ENCODE data around the gene TMEM135.

Gene TMEM135

GRCh38 chr11:87324817-87325489 is 287.2 kb downstream of the TMEM135 start:
- no peaks in the 10 kb centered on the region for H3K9me3 ChIP-seq (ENCODE audit: control insufficient read depth, insufficient read depth, low read length)
- 0 out of 2 replicates have a peak, but pooled peaks cover 6% of the 10 kb centered on the region for H3K36me3 ChIP-seq (ENCODE audit: control insufficient read depth, insufficient read depth, low read length)
- no peak overlapping the region for H3K9ac ChIP-seq (ENCODE audit: low read depth, low read length)
- H3K4me1 ChIP-seq (ENCODE audit: control insufficient read depth, insufficient read depth, low read length) = no peaks in the 10 kb centered on the region
- no peaks in the 10 kb centered on the region for H3K27me3 ChIP-seq (ENCODE audit: control insufficient read depth, insufficient read depth, low read length)
- no peak overlapping the region for H3K27ac ChIP-seq (ENCODE audit: low read depth, low read length)
- H3K4me3 ChIP-seq (ENCODE audit: low read depth, low read length) = no peak overlapping the region

GRCh38 chr11:87325490-87325872 is 287.7 kb downstream of the TMEM135 start:
- Histone ChIP-seq H3K27ac (ENCODE audit: low read depth, low read length) (no peak overlapping the region), H3K4me3 (ENCODE audit: low read depth, low read length) (no peak overlapping the region), H3K36me3 (ENCODE audit: control insufficient read depth, insufficient read depth, low read length) (0 out of 2 replicates have a peak, but pooled peaks cover 4% of the 10 kb centered on the region), H3K4me1 (ENCODE audit: control insufficient read depth, insufficient read depth, low read length) (no peaks in the 10 kb centered on the region), H3K9ac (ENCODE audit: low read depth, low read length) (no peak overlapping the region), H3K27me3 (ENCODE audit: control insufficient read depth, insufficient read depth, low read length) (no peaks in the 10 kb centered on the region), H3K9me3 (ENCODE audit: control insufficient read depth, insufficient read depth, low read length) (no peaks in the 10 kb centered on the region)

- no peaks in the 10 kb centered on the region for H3K4me1 ChIP-seq (ENCODE audit: control insufficient read depth, insufficient read depth, low read length)
- no peaks in the 10 kb centered on the region for H3K36me3 ChIP-seq (ENCODE audit: control insufficient read depth, insufficient read depth, low read length)
- H3K27ac ChIP-seq (ENCODE audit: low read depth, low read length) = no peak overlapping the region
- H3K9me3 ChIP-seq (ENCODE audit: control insufficient read depth, insufficient read depth, low read length) = no peaks in the 10 kb centered on the region
- H3K4me3 ChIP-seq (ENCODE audit: low read depth, low read length) = no peak overlapping the region
- H3K9ac ChIP-seq (ENCODE audit: low read depth, low read length) = no peak overlapping the region
- H3K27me3 ChIP-seq (ENCODE audit: control insufficient read depth, insufficient read depth, low read length) = no peaks in the 10 kb centered on the region
These were observed 288.9 kb downstream of the TMEM135 start for GRCh38 chr11:87326594-87326993.

- no peaks in the 10 kb centered on the region for H3K4me1 ChIP-seq (ENCODE audit: control insufficient read depth, insufficient read depth, low read length)
- no peak overlapping the region for H3K4me3 ChIP-seq (ENCODE audit: low read depth, low read length)
- no peaks in the 10 kb centered on the region for H3K36me3 ChIP-seq (ENCODE audit: control insufficient read depth, insufficient read depth, low read length)
- no peak overlapping the region for H3K27ac ChIP-seq (ENCODE audit: low read depth, low read length)
- no peak overlapping the region for H3K9ac ChIP-seq (ENCODE audit: low read depth, low read length)
- no peaks in the 10 kb centered on the region for H3K27me3 ChIP-seq (ENCODE audit: control insufficient read depth, insufficient read depth, low read length)
- H3K9me3 ChIP-seq (ENCODE audit: control insufficient read depth, insufficient read depth, low read length) = no peaks in the 10 kb centered on the region
These were observed 291.4 kb downstream of the TMEM135 start for GRCh38 chr11:87329172-87329571.

GRCh38 chr11:87330187-87330601 is 292.5 kb downstream of the TMEM135 start:
- H3K4me1 ChIP-seq (ENCODE audit: control insufficient read depth, insufficient read depth, low read length) = no peaks in the 10 kb centered on the region
- H3K9me3 ChIP-seq (ENCODE audit: control insufficient read depth, insufficient read depth, low read length) = no peaks in the 10 kb centered on the region
- H3K27ac ChIP-seq (ENCODE audit: low read depth, low read length) = no peak overlapping the region
- no peaks in the 10 kb centered on the region for H3K36me3 ChIP-seq (ENCODE audit: control insufficient read depth, insufficient read depth, low read length)
- H3K4me3 ChIP-seq (ENCODE audit: low read depth, low read length) = no peak overlapping the region
- no peak overlapping the region for H3K9ac ChIP-seq (ENCODE audit: low read depth, low read length)
- no peaks in the 10 kb centered on the region for H3K27me3 ChIP-seq (ENCODE audit: control insufficient read depth, insufficient read depth, low read length)

GRCh38 chr11:87331273-87331672 is 293.5 kb downstream of the TMEM135 start:
- no peak overlapping the region for H3K9ac ChIP-seq (ENCODE audit: low read depth, low read length)
- H3K27me3 ChIP-seq (ENCODE audit: control insufficient read depth, insufficient read depth, low read length) = no peaks in the 10 kb centered on the region
- H3K9me3 ChIP-seq (ENCODE audit: control insufficient read depth, insufficient read depth, low read length) = no peaks in the 10 kb centered on the region
- no peaks in the 10 kb centered on the region for H3K4me1 ChIP-seq (ENCODE audit: control insufficient read depth, insufficient read depth, low read length)
- no peaks in the 10 kb centered on the region for H3K36me3 ChIP-seq (ENCODE audit: control insufficient read depth, insufficient read depth, low read length)
- no peak overlapping the region for H3K27ac ChIP-seq (ENCODE audit: low read depth, low read length)
- no peak overlapping the region for H3K4me3 ChIP-seq (ENCODE audit: low read depth, low read length)

- Histone ChIP-seq H3K27ac (ENCODE audit: low read depth, low read length) (no peak overlapping the region), H3K36me3 (ENCODE audit: control insufficient read depth, insufficient read depth, low read length) (no peaks in the 10 kb centered on the region), H3K9ac (ENCODE audit: low read depth, low read length) (no peak overlapping the region), H3K27me3 (ENCODE audit: control insufficient read depth, insufficient read depth, low read length) (no peaks in the 10 kb centered on the region), H3K4me3 (ENCODE audit: low read depth, low read length) (no peak overlapping the region), H3K4me1 (ENCODE audit: control insufficient read depth, insufficient read depth, low read length) (no peaks in the 10 kb centered on the region), H3K9me3 (ENCODE audit: control insufficient read depth, insufficient read depth, low read length) (peaks cover 15% of the 10 kb centered on the region; the same call in 1 of the 2 replicates)
These were observed 300.4 kb downstream of the TMEM135 start for GRCh38 chr11:87338046-87338639.

- peaks cover 15% of the 10 kb centered on the region; the same call in 1 of the 2 replicates for H3K9me3 ChIP-seq (ENCODE audit: control insufficient read depth, insufficient read depth, low read length)
- no peak overlapping the region for H3K4me3 ChIP-seq (ENCODE audit: low read depth, low read length)
- H3K27ac ChIP-seq (ENCODE audit: low read depth, low read length) = no peak overlapping the region
- no peaks in the 10 kb centered on the region for H3K36me3 ChIP-seq (ENCODE audit: control insufficient read depth, insufficient read depth, low read length)
- H3K27me3 ChIP-seq (ENCODE audit: control insufficient read depth, insufficient read depth, low read length) = no peaks in the 10 kb centered on the region
- H3K9ac ChIP-seq (ENCODE audit: low read depth, low read length) = no peak overlapping the region
- H3K4me1 ChIP-seq (ENCODE audit: control insufficient read depth, insufficient read depth, low read length) = no peaks in the 10 kb centered on the region
These were observed 301.7 kb downstream of the TMEM135 start for GRCh38 chr11:87339416-87339815.

GRCh38 chr11:87347441-87347840 is 309.7 kb downstream of the TMEM135 start:
- no peaks in the 10 kb centered on the region for H3K4me1 ChIP-seq (ENCODE audit: control insufficient read depth, insufficient read depth, low read length)
- H3K36me3 ChIP-seq (ENCODE audit: control insufficient read depth, insufficient read depth, low read length) = no peaks in the 10 kb centered on the region
- no peak overlapping the region for H3K9ac ChIP-seq (ENCODE audit: low read depth, low read length)
- H3K27me3 ChIP-seq (ENCODE audit: control insufficient read depth, insufficient read depth, low read length) = no peaks in the 10 kb centered on the region
- no peak overlapping the region for H3K4me3 ChIP-seq (ENCODE audit: low read depth, low read length)
- H3K27ac ChIP-seq (ENCODE audit: low read depth, low read length) = no peak overlapping the region
- H3K9me3 ChIP-seq (ENCODE audit: control insufficient read depth, insufficient read depth, low read length) = no peaks in the 10 kb centered on the region

GRCh38 chr11:87347854-87348253 is 310.1 kb downstream of the TMEM135 start:
- H3K9me3 ChIP-seq (ENCODE audit: control insufficient read depth, insufficient read depth, low read length) = no peaks in the 10 kb centered on the region
- no peak overlapping the region for H3K4me3 ChIP-seq (ENCODE audit: low read depth, low read length)
- no peak overlapping the region for H3K9ac ChIP-seq (ENCODE audit: low read depth, low read length)
- no peaks in the 10 kb centered on the region for H3K27me3 ChIP-seq (ENCODE audit: control insufficient read depth, insufficient read depth, low read length)
- no peaks in the 10 kb centered on the region for H3K36me3 ChIP-seq (ENCODE audit: control insufficient read depth, insufficient read depth, low read length)
- no peaks in the 10 kb centered on the region for H3K4me1 ChIP-seq (ENCODE audit: control insufficient read depth, insufficient read depth, low read length)
- H3K27ac ChIP-seq (ENCODE audit: low read depth, low read length) = no peak overlapping the region

GRCh38 chr11:87351676-87352075 is 313.9 kb downstream of the TMEM135 start:
- no peak overlapping the region for H3K9ac ChIP-seq (ENCODE audit: low read depth, low read length)
- H3K9me3 ChIP-seq (ENCODE audit: control insufficient read depth, insufficient read depth, low read length) = no peaks in the 10 kb centered on the region
- no peaks in the 10 kb centered on the region for H3K36me3 ChIP-seq (ENCODE audit: control insufficient read depth, insufficient read depth, low read length)
- H3K4me1 ChIP-seq (ENCODE audit: control insufficient read depth, insufficient read depth, low read length) = no peaks in the 10 kb centered on the region
- H3K27me3 ChIP-seq (ENCODE audit: control insufficient read depth, insufficient read depth, low read length) = no peaks in the 10 kb centered on the region
- H3K27ac ChIP-seq (ENCODE audit: low read depth, low read length) = no peak overlapping the region
- no peak overlapping the region for H3K4me3 ChIP-seq (ENCODE audit: low read depth, low read length)
